Naive thymus-derived CD8-positive, alpha-beta T cell (primary cell): ENCODE data around the gene GNG3. TPM values are rescaled to one million over a fixed set of nuclear protein-coding genes. Genes with fewer than 3 reads are reported as not detected.
"Not testable (repeated sequence)": the region's sequence is repeated elsewhere in the genome, so short reads cannot be mapped to it uniquely, and the experiment has no call there.

Experiments
- ATAC-seq, 2 donors: fragments of 150-1000 bp; cut with Tn5 transposase in 1 of 2; sonication (Bioruptor Pico), chemical (Tn5 transposase) in 1 of 2; 1 replicate in 1 of 2; 2 replicates in 1 of 2; pipeline ENCODE4 v1.10.0; 2021; ENCODE audit warnings: mild to moderate bottlenecking in 2 of 2, moderate library complexity in 2 of 2
- POLR2A ChIA-PET: fragments of 350-600 bp; sonication (Branson Sonifier 250); formaldehyde crosslinking; loops from one replicate; lab custom pipeline; 2021; ENCODE audit warnings: antibody characterized with exemption; lab: Charles Lee
- DNase-seq, 10 donors: peaks; one replicate each; pipeline versions ENCODE4 v3.0.0 to v3.0.0-alpha.2; 2020 to 2022
- H3K27ac Mint-ChIP-seq, 10 donors: one replicate each; pipeline ENCODE4 v1.8.0; 2020 to 2022; ENCODE audit warnings: mild to moderate bottlenecking in 10 of 10, mixed read lengths in 10 of 10, moderate library complexity in 4 of 10, inconsistent platforms in 1 of 10
- H3K27me3 Mint-ChIP-seq, 5 donors: one replicate each; pipeline ENCODE4 v1.8.0; 2021 to 2022; ENCODE audit warnings: mixed read lengths in 5 of 5
- H3K36me3 Mint-ChIP-seq, 3 donors: one replicate each; pipeline ENCODE4 v1.8.0; 2020 to 2022; ENCODE audit warnings: mixed read lengths in 3 of 3, mild to moderate bottlenecking in 2 of 3, inconsistent platforms in 1 of 3
- H3K4me1 Mint-ChIP-seq, 4 donors: one replicate each; pipeline ENCODE4 v1.8.0; 2021 to 2022; ENCODE audit warnings: mixed read lengths in 4 of 4
- H3K4me3 Mint-ChIP-seq, 10 donors: one replicate each; pipeline ENCODE4 v1.8.0; 2020 to 2022; ENCODE audit warnings: mild to moderate bottlenecking in 10 of 10, mixed read lengths in 10 of 10, moderate library complexity in 6 of 10, inconsistent platforms in 1 of 10
- H3K9me3 Mint-ChIP-seq, 9 donors: one replicate each; pipeline ENCODE4 v1.8.0; 2020 to 2022; ENCODE audit warnings: mixed read lengths in 9 of 9, mild to moderate bottlenecking in 3 of 9, inconsistent platforms in 1 of 9, moderate library complexity in 1 of 9
- polyA plus RNA-seq, 3 donors: library from polyadenylated mRNA; unstranded; fragments of 300-500 nt; fragmentation: Illumina TruSeq; gene quantifications; one replicate each; pipeline ENCODE4 v1.2.3, GENCODE V29; 2021
- total RNA-seq, 8 experiments: library from RNA in 2 of 8; stranded (reverse) in 2 of 8; gene quantifications; one replicate each; pipeline ENCODE4 v1.2.3 and lab custom pipeline; 2021 to 2026

The GNG3 gene
- total and polyA plus RNA-seq, 5 experiments from 2014 or later: 0.27 TPM; not detected in 4

DNA sequence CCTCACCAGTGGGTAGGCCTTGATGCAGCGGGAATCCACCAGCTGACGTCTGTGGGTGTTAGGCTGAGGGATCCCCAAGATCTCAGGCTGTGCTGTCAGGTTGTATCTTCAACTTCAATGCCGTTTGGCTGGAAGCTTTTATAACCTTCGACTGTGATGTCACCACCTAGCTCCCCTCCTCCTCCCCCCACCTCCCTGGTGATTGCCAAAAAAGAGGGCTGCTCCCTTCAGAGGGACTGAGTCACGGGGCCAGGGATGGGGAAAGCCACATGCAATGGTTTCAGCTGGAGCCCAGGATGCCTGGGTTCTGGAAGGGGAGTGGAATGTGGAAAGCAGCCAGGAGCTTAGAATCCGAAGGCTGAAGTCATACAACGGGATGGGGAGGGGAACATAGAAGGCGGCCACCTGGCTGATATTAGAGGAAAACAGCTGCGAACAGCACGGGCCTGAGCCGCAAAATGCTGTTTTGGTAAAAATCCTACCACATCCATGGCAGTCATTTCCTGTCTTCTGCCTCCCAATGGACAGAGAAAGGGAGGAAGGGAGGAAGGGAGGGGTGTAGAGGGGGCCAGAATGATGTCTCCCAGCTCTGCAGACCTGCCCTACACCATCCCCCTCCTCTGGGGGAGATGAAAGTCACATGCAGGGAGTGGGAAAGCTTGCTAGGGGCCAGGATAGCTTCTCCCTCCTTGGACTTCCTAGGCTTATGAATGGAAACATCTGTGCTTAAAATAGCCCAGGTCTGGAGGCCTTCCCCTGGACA lies 17.9 kb upstream of the GNG3 start, which contains the start of gene LRRN4CL:
TSS of gene LRRN4CL (minus strand) at position 110 of the 763 bp plus-strand sequence. CDS start 1,022 bp downstream, outside the sequence.
- peak within 1 kb of the TSS in 1 of 10 donors; percentile 29 for H3K4me3 Mint-ChIP-seq
- H3K4me1 Mint-ChIP-seq: peaks cover under 1 to 3% (median 2%) of the 10 kb centered on the region in 4 donors
- peaks cover 0 to 18% (median 4%) of the 10 kb centered on the region in 5 donors for H3K27me3 Mint-ChIP-seq
- H3K9me3 Mint-ChIP-seq: no peaks in the 10 kb centered on the region
- ATAC-seq (no peak), DNase-seq (no peak)
- peaks cover 0 to 30% (median 3%) of the 10 kb centered on the region in 3 donors for H3K36me3 Mint-ChIP-seq
- H3K27ac Mint-ChIP-seq: peak within 1 kb of the TSS in 3 of 10 donors; percentile 12 to 55 (median 24)
- POLR2A ChIA-PET: interaction anchor here (0.5 to 1.9 kb wide), 8 partner anchors 15 to 116 kb away, joined by 3 to 7 read pairs (median 3); partner anchors contain the start of genes C11orf98, CSKMT, EEF1G and INTS5

- POLR2A ChIA-PET: interaction anchor here (1.3 to 3.7 kb wide), 7 partner anchors 10 to 102 kb away, joined by 3 to 20 read pairs (median 7); partner anchors contain the start of genes C11orf98, CSKMT, LBHD1 and TUT1
- H3K36me3 Mint-ChIP-seq: peaks cover 0 to 35% (median 3%) of the 10 kb centered on the region in 3 donors
- H3K27ac Mint-ChIP-seq, H3K4me1 Mint-ChIP-seq, H3K4me3 Mint-ChIP-seq, DNase-seq, ATAC-seq, H3K27me3 Mint-ChIP-seq, H3K9me3 Mint-ChIP-seq: not testable (repeated sequence)
Observed at GRCh38 chr11:62693624-62694023, 13.9 kb upstream of the GNG3 start.

DNA sequence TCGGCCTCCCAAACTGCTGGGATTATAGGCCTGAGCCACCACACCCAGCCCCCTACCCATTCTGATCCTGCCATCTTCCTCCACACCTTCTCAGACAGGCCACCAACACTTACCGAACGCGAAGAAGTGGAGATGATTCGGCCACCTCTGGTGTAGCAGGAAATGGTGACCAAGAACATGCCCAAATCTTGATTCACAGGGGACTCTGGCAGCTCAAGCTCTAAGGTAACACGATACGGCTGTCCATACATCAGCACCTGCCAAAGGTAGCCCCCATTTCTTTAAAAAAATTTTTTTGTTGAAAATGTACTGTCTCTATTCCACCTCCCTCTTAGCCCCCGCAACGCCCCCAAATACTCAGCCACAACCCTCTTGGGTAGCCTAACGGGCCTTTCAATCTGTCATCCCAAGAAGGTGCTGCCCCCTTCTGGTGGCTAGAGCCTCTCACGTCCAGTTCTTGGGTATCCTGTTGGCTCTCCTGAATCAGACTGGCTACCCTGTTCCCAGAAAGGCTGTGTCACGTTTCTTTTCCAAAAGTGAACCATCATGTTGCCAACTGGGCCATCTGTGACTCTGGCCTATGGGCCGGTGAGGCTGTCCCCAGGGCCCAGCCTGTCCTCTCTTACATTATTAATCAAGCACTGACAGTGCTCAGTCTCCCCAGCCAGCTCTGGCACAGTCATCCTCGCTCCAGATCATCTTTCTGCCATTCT lies 12.9 kb upstream of the GNG3 start:
- Mint-ChIP-seq H3K9me3 (no peaks in the 10 kb centered on the region), H3K27me3 (no peaks in the 10 kb centered on the region), H3K27ac (peak overlapping the region in 5 of 10 donors; percentile 14 to 70 (median 43)), H3K4me1 (peaks cover 5 to 9% (median 7%) of the 10 kb centered on the region in 4 donors), H3K4me3 (no peak overlapping the region), H3K36me3 (peaks cover 0 to 34% (median 3%) of the 10 kb centered on the region in 3 donors)
- POLR2A ChIA-PET: interaction anchor here (0.6 to 3.7 kb wide), 13 partner anchors 9 to 270 kb away, joined by 3 to 20 read pairs (median 6); partner anchors contain the start of genes C11orf98, CSKMT, GANAB and INTS5
- DNase-seq: peak; percentile 61 to 90 (median 74)
- peak; percentile 84 to 97 for ATAC-seq

GRCh38 chr11:62702246-62702645 lies 5.2 kb upstream of the GNG3 start:
- peaks cover 16 to 26% (median 20%) of the 10 kb centered on the region in 4 donors for H3K4me1 Mint-ChIP-seq
- no peaks in the 10 kb centered on the region for H3K27me3 Mint-ChIP-seq
- peak overlapping the region in 1 of 10 donors; percentile 67 for H3K27ac Mint-ChIP-seq
- H3K36me3 Mint-ChIP-seq: peaks cover 0 to 22% (median 0%) of the 10 kb centered on the region in 3 donors
- POLR2A ChIA-PET: interaction anchor here (0.6 to 1.4 kb wide), 3 partner anchors 76 to 125 kb away, joined by 3 to 5 read pairs (median 4); partner anchors contain the start of gene TUT1
- H3K4me3 Mint-ChIP-seq: no peak overlapping the region
- no peak for DNase-seq
- no peak for ATAC-seq
- no peaks in the 10 kb centered on the region for H3K9me3 Mint-ChIP-seq

DNA sequence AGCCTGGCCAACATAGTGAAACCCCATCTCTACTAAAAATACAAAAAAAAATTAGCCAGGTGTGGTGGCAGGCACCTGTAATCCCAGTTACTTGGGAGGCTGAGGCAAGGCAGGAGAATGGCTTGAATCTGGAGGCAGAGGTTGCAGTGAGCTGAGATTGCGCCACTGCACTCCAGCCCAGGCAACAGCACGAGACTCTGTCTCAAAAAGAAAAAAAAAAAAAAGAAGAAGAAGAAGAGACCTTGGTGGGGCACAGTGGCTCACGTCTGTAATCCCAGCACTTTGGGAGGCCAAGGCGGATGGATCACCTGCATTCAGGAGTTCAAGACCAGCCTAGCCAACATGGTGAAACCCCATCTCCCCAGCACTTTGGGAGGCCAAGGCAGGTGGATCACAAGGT lies 3.6 kb upstream of the GNG3 start:
- POLR2A ChIA-PET: interaction anchor here (0.6 to 14.8 kb wide), 10 partner anchors 10 to 312 kb away, joined by 3 to 263 read pairs (median 5); partner anchors contain the start of genes HNRNPUL2, INTS5, TTC9C and TUT1
- not testable (repeated sequence) for DNase-seq, H3K9me3 Mint-ChIP-seq, H3K4me3 Mint-ChIP-seq, ATAC-seq, H3K27me3 Mint-ChIP-seq
- H3K36me3 Mint-ChIP-seq: peaks cover 0 to 18% (median 0%) of the 10 kb centered on the region in 3 donors
- peaks cover 23 to 43% (median 36%) of the 10 kb centered on the region in 4 donors for H3K4me1 Mint-ChIP-seq
- peak overlapping the region in 1 of 10 donors; percentile 25 for H3K27ac Mint-ChIP-seq

GRCh38 chr11:62705413-62705812 lies 2.1 kb upstream of the GNG3 start:
- POLR2A ChIA-PET: interaction anchor here (1.0 to 14.8 kb wide), 16 partner anchors 22 to 150 kb away, joined by 3 to 263 read pairs (median 26); partner anchors contain the start of genes C11orf98, CSKMT, EEF1G and EML3
- Mint-ChIP-seq H3K9me3 (no peaks in the 10 kb centered on the region), H3K36me3 (peaks cover 0 to 19% (median 0%) of the 10 kb centered on the region in 3 donors), H3K4me3 (peak overlapping the region; percentile 85 to 95 (median 90)), H3K27ac (peak overlapping the region; percentile 86 to 100 (median 95)), H3K27me3 (no peaks in the 10 kb centered on the region), H3K4me1 (peaks cover 24 to 55% (median 42%) of the 10 kb centered on the region in 4 donors)
- ATAC-seq (no peak), DNase-seq (no peak)

DNA sequence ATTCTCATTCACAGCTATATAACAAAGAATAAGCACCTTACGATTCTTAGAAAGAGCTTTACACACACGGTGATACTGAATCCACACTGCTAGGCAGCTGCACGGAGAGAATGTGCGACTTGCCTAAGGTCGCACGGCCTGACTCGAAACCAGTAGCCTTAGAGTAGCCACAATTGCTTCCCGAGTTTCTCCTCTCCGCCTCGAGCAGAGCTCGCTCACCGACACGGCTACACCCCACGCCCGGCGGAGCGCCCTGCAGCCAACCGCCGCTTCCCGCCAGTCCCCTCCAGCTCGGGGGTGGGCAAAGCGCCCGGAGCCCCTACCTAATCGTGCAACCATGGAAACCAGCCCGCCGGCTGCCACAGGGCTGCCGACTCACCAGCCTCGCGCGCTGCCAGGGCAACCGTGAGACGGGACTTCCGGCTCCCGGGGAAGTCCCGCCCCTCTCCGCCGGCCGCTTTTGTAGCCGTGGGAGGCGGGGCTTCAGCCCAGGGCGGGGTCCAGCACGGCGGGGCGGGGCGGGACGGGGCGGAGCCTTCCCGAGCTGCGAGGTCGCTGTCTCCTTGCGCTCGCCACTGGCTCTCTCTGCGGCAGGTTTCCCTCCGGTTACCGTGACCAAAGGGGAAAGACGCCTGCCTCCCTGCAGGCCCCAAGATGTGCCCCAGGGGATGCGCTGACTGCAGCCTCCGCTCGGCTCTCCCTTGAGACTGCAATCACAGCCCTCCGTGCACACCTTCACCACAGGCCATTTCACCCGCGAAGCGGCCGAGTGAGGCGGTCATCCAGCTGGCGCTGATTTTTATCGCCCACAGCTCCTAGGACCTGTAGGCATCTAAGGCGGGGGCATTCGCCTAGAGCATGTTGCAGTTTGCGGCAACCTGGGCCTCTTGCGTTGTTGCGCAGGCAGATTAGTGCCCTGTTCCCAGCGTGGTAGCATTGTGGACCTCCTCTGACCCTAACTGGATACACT lies 1.3 kb upstream of the GNG3 start:
- Mint-ChIP-seq H3K9me3 (no peaks in the 10 kb centered on the region), H3K4me3 (peak overlapping the region; percentile 85 to 95 (median 90)), H3K4me1 (peaks cover 24 to 56% (median 42%) of the 10 kb centered on the region in 4 donors), H3K27me3 (no peaks in the 10 kb centered on the region), H3K27ac (peak overlapping the region; percentile 88 to 100 (median 96)), H3K36me3 (peaks cover 0 to 22% (median 1%) of the 10 kb centered on the region in 3 donors)
- ATAC-seq (peak; percentile 62), DNase-seq (peak; percentile 89 to 98 (median 94))
- POLR2A ChIA-PET: interaction anchor here (0.5 to 14.8 kb wide), 24 partner anchors 10 to 175 kb away, joined by 3 to 263 read pairs (median 7); partner anchors contain the start of genes C11orf98, CSKMT, EEF1G and EML3

GRCh38 chr11:62706850-62707247 lies 627 bp upstream of the GNG3 start:
- no peak for DNase-seq

DNA sequence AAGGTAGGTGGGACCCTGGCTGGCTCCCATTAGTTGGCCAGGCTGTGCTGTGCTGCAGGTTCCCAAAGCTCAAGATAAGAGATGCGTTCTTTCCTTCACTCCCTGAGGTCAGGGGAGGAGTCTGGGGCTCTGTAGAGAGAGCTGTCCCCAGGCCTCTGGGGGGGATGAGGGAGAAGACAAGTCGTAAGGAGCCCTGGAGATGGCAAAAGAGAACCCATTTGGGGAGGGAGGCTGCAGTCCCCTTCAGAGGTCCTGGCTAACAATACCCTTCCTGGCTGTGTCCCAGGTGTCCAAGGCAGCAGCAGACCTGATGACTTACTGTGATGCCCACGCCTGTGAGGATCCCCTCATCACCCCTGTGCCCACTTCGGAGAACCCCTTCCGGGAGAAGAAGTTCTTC lies 916 bp downstream of the GNG3 start:
- DNase-seq (no peak), ATAC-seq (no peak)
- H3K27me3 Mint-ChIP-seq: no peaks in the 10 kb centered on the region
- H3K4me1 Mint-ChIP-seq: peaks cover 24 to 67% (median 54%) of the 10 kb centered on the region in 4 donors
- peak overlapping the region; percentile 88 to 98 (median 95) for H3K4me3 Mint-ChIP-seq
- H3K27ac Mint-ChIP-seq: peak overlapping the region; percentile 97 to 100 (median 99)
- POLR2A ChIA-PET: interaction anchor here (0.6 to 14.8 kb wide), 32 partner anchors 10 to 1561 kb away, joined by 3 to 263 read pairs (median 11); partner anchors contain the start of genes B3GAT3, C11orf98, CSKMT and EML3
- H3K36me3 Mint-ChIP-seq: peaks cover 4 to 30% (median 5%) of the 10 kb centered on the region in 3 donors
- no peaks in the 10 kb centered on the region for H3K9me3 Mint-ChIP-seq

More at GRCh38 chr11:62706850-62707247, 627 bp upstream of the GNG3 start:
- H3K9me3 Mint-ChIP-seq: no peaks in the 10 kb centered on the region
- peak overlapping the region; percentile 69 to 95 (median 89) for H3K4me3 Mint-ChIP-seq
- no peak for ATAC-seq
- H3K27me3 Mint-ChIP-seq: no peaks in the 10 kb centered on the region
- H3K36me3 Mint-ChIP-seq: peaks cover 0 to 23% (median 1%) of the 10 kb centered on the region in 3 donors
- H3K4me1 Mint-ChIP-seq: peaks cover 24 to 56% (median 42%) of the 10 kb centered on the region in 4 donors
- H3K27ac Mint-ChIP-seq: peak overlapping the region; percentile 63 to 100 (median 94)
- POLR2A ChIA-PET: interaction anchor here (0.6 to 14.8 kb wide), 22 partner anchors 9 to 174 kb away, joined by 3 to 263 read pairs (median 10); partner anchors contain the start of genes C11orf98, CSKMT, EEF1G and EML3

DNA sequence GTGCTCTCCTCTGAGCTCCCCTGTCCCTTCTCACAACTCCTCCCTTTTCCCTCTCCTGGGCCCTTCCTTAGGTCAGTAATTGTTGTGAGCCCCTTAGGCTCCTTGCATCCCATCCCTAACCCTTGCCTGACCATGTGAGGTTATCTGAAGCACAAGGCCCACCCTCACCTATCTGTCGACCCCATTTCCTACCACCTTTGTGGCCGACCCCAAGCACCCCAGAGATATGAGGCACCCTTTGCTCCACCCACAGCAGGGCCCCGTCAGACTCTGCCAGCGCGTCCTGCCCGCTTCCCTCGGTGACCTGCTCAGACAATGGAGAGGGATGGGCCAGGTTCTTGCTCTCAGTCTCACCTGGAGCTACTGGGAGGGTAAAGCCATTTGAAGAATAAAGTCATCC lies 1.3 kb downstream of the GNG3 start:
- DNase-seq: peak in 6 of 10 donors; percentile 40 to 85 (median 54)
- H3K4me3 Mint-ChIP-seq: peak overlapping the region; percentile 88 to 98 (median 95)
- POLR2A ChIA-PET: interaction anchor here (0.6 to 14.8 kb wide), 38 partner anchors 10 to 1560 kb away, joined by 3 to 263 read pairs (median 8); partner anchors contain the start of genes B3GAT3, C11orf98, CSKMT and EEF1G
- H3K9me3 Mint-ChIP-seq: no peaks in the 10 kb centered on the region
- peaks cover 25 to 67% (median 57%) of the 10 kb centered on the region in 4 donors for H3K4me1 Mint-ChIP-seq
- peaks cover 4 to 34% (median 5%) of the 10 kb centered on the region in 3 donors for H3K36me3 Mint-ChIP-seq
- no peaks in the 10 kb centered on the region for H3K27me3 Mint-ChIP-seq
- peak; percentile 38 to 43 for ATAC-seq
- peak overlapping the region; percentile 97 to 100 (median 99) for H3K27ac Mint-ChIP-seq
